ENCODE data around the gene WDR37. TPM values are rescaled to one million over a fixed set of nuclear protein-coding genes. Genes with fewer than 3 reads are reported as not detected.

The WDR37 gene
- total RNA-seq, 1 experiment from 2014 or later: 4.5 TPM

DNA sequence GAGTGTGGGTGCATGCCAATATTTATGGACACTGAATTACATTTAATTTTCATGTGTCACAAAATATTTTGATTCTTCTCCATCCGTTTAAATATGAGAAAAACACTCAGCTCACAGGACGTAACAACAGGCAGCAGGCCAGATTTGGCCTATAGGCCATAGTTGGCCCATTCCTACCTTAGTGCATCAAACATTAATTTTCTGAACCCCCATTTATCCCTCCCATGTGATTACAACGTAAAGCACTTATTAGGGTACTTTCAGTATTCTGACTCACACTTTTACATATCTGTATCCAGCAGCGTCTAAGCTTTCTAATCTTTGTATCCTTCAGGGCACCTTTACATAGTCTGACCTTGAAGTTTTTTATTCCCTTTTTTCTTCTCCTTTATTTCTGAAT, 11.2 kb upstream of the WDR37 start:
- no peak overlapping the region for H3K4me2 ChIP-seq (ENCODE audit: low read length)
- no peak for ATAC-seq
- no peaks in the 10 kb centered on the region for H3K4me1 ChIP-seq (ENCODE audit: insufficient read depth, low read length)
- H4K20me1 ChIP-seq (ENCODE audit: low read length): peaks cover 19% of the 10 kb centered on the region; the same call in 1 of the 2 replicates
- POLR2A ChIA-PET (ENCODE audit: unreplicated experiment): no interaction called here
- no peak for DNase-seq
- intact Hi-C loops (cut with micrococcal nuclease): no loop called here
- no peaks in the 10 kb centered on the region for H3K9me2 ChIP-seq (replicated peaks; ENCODE audit: low read length)
- no peak overlapping the region for H3K27ac ChIP-seq (ENCODE audit: low read length)
- TF ChIP-seq EZH2phosphoT487 (IDR thresholded peaks at IDR 0.05; ENCODE audit: borderline replicate concordance, low read length): no peak
- TF ChIP-seq, protein P1, sequence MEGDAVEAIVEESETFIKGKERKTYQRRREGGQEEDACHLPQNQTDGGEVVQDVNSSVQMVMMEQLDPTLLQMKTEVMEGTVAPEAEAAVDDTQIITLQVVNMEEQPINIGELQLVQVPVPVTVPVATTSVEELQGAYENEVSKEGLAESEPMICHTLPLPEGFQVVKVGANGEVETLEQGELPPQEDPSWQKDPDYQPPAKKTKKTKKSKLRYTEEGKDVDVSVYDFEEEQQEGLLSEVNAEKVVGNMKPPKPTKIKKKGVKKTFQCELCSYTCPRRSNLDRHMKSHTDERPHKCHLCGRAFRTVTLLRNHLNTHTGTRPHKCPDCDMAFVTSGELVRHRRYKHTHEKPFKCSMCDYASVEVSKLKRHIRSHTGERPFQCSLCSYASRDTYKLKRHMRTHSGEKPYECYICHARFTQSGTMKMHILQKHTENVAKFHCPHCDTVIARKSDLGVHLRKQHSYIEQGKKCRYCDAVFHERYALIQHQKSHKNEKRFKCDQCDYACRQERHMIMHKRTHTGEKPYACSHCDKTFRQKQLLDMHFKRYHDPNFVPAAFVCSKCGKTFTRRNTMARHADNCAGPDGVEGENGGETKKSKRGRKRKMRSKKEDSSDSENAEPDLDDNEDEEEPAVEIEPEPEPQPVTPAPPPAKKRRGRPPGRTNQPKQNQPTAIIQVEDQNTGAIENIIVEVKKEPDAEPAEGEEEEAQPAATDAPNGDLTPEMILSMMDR (conservative IDR thresholded peaks at IDR 0.05; ENCODE audit: low read depth, low read length): no peak
- TF ChIP-seq EZH2 (IDR thresholded peaks at IDR 0.05; ENCODE audit: low read length, unreplicated experiment): no peak
- BruUV-seq (replicated peaks): TSS peak; percentile 1
- no peak overlapping the region for H3K9ac ChIP-seq (ENCODE audit: low read length)
- CTCF ChIA-PET: no interaction called here
- no peaks in the 10 kb centered on the region for H3F3A ChIP-seq (ENCODE audit: low read length, unreplicated experiment)
- peaks cover 40% of the 10 kb centered on the region for H3K79me2 ChIP-seq (ENCODE audit: low read length)
- H3K9me3 ChIP-seq (ENCODE audit: low read length): no peaks in the 10 kb centered on the region
- H3K36me3 ChIP-seq (ENCODE audit: low read depth, low read length): no peaks in the 10 kb centered on the region; the same call in 1 of the 2 replicates
- H2AFZ ChIP-seq (ENCODE audit: low read length): no peak overlapping the region
- no peak overlapping the region for H3K4me3 ChIP-seq (ENCODE audit: low read length)
- H3K27me3 ChIP-seq (ENCODE audit: low read length): no peaks in the 10 kb centered on the region

DNA sequence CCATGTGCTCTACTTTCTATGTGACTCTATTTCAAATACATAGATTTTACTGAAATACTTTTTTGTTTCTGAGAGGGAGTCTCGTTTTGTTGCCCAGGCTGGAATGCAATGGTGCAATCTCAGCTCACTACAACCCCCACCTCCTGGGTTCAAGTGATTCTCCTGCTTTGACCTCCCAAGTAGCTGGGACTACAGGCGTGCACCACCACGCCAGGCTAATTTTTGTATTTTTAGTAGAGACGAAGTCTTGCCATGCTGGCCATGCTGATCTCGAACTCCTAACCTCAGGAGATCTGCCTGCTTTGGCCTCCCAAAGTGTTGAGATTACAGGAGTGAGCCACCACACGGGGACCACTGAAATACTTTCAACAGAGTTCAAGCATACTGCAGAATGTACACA, 10.8 kb upstream of the WDR37 start:
- H3K9ac ChIP-seq (ENCODE audit: low read length): no peak overlapping the region
- H3K79me2 ChIP-seq (ENCODE audit: low read length): peaks cover 45% of the 10 kb centered on the region
- POLR2A ChIA-PET (ENCODE audit: unreplicated experiment): no interaction called here
- no peak overlapping the region for H3K4me2 ChIP-seq (ENCODE audit: low read length)
- no TSS peak for BruUV-seq (replicated peaks)
- no peaks in the 10 kb centered on the region for H3F3A ChIP-seq (ENCODE audit: low read length, unreplicated experiment)
- no peaks in the 10 kb centered on the region for H3K9me3 ChIP-seq (ENCODE audit: low read length)
- ATAC-seq (no peak), DNase-seq (no peak)
- TF ChIP-seq EZH2phosphoT487 (IDR thresholded peaks at IDR 0.05; ENCODE audit: borderline replicate concordance, low read length) (no peak), EZH2 (IDR thresholded peaks at IDR 0.05; ENCODE audit: low read length, unreplicated experiment) (no peak)
- TF ChIP-seq, protein P1 (conservative IDR thresholded peaks at IDR 0.05; ENCODE audit: low read depth, low read length): no peak
- CTCF ChIA-PET: no interaction called here
- H3K36me3 ChIP-seq (ENCODE audit: low read depth, low read length): no peaks in the 10 kb centered on the region; the same call in 1 of the 2 replicates
- no peaks in the 10 kb centered on the region for H3K27me3 ChIP-seq (ENCODE audit: low read length)
- no peak overlapping the region for H2AFZ ChIP-seq (ENCODE audit: low read length)
- intact Hi-C loops (cut with micrococcal nuclease): no loop called here
- H3K9me2 ChIP-seq (replicated peaks; ENCODE audit: low read length): no peaks in the 10 kb centered on the region
- peaks cover under 1% of the 10 kb centered on the region; the same call in 1 of the 2 replicates for H3K4me1 ChIP-seq (ENCODE audit: insufficient read depth, low read length)
- no peak overlapping the region for H3K4me3 ChIP-seq (ENCODE audit: low read length)
- H3K27ac ChIP-seq (ENCODE audit: low read length): no peak overlapping the region
- peaks cover 19% of the 10 kb centered on the region; the same call in 1 of the 2 replicates for H4K20me1 ChIP-seq (ENCODE audit: low read length)

DNA sequence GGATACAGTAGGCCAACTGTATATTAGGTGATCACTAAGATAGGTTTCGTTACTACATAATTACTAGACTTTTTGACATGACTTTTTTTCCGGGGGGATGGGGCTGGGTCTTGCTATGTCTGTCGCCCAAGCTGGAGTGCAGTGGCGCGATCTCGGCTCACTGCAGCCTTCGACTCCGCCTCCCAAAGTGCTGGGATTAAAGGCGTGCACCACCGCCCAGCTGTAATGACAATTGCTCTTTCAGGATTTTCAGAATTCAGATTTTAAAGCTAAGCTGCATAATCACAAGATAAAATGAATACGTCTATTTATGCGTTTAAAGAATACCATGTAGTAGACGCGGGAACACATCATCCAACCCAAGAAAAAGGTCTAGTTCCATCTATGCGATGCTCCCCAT, 8.2 kb upstream of the WDR37 start:
- Histone ChIP-seq H4K20me1 (ENCODE audit: low read length) (peaks cover 19% of the 10 kb centered on the region; the same call in 1 of the 2 replicates), H3F3A (ENCODE audit: low read length, unreplicated experiment) (no peaks in the 10 kb centered on the region), H3K36me3 (ENCODE audit: low read depth, low read length) (no peaks in the 10 kb centered on the region; the same call in 1 of the 2 replicates), H3K4me2 (ENCODE audit: low read length) (peak overlapping the region; percentile 96), H3K79me2 (ENCODE audit: low read length) (peaks cover 70% of the 10 kb centered on the region), H3K27me3 (ENCODE audit: low read length) (no peaks in the 10 kb centered on the region), H3K9ac (ENCODE audit: low read length) (peak overlapping the region; percentile 92), H2AFZ (ENCODE audit: low read length) (no peak overlapping the region), H3K4me1 (ENCODE audit: insufficient read depth, low read length) (peaks cover 7% of the 10 kb centered on the region), H3K9me2 (replicated peaks; ENCODE audit: low read length) (no peaks in the 10 kb centered on the region), H3K27ac (ENCODE audit: low read length) (peak overlapping the region; percentile 94), H3K4me3 (ENCODE audit: low read length) (peak overlapping the region; percentile 93), H3K9me3 (ENCODE audit: low read length) (no peaks in the 10 kb centered on the region)
- intact Hi-C loops (cut with micrococcal nuclease): no loop called here
- TF ChIP-seq EZH2 (IDR thresholded peaks at IDR 0.05; ENCODE audit: low read length, unreplicated experiment): no peak
- TF ChIP-seq, protein P1 (conservative IDR thresholded peaks at IDR 0.05; ENCODE audit: low read depth, low read length): no peak
- no peak for TF ChIP-seq EZH2phosphoT487 (IDR thresholded peaks at IDR 0.05; ENCODE audit: borderline replicate concordance, low read length)
- no peak for DNase-seq
- BruUV-seq (replicated peaks): no TSS peak
- ATAC-seq: no peak
- POLR2A ChIA-PET (ENCODE audit: unreplicated experiment): no interaction called here
- CTCF ChIA-PET: no interaction called here
